Prostate gland (tissue), 2 donors: ENCODE measurements around the gene ALK. TPM values are rescaled to one million over a fixed set of nuclear protein-coding genes. Genes with fewer than 3 reads are reported as not detected.

Source experiments
- DNase-seq: peaks from one replicate; pipeline ENCODE4 v3.0.0-alpha.2; 2019; ENCODE audit warnings: low spot score
- H3K27ac ChIP-seq, 2 donors: fragments of 200-600 bp; sonication (generic); 2 replicates each; pipeline ENCODE4 v1.5.1; 2017 to 2019
- H3K27me3 ChIP-seq: fragments of 200-600 bp; sonication (generic); replicated peaks from 2 replicates; pipeline ENCODE4 v1.5.1; 2019; ENCODE audit not compliant: insufficient read depth
- H3K36me3 ChIP-seq, 2 donors: fragments of 200-600 bp; sonication (generic); 1 replicate in 1 of 2; 2 replicates in 1 of 2; pipeline versions ENCODE4 v1.5.1 to v1.8.1; 2017 to 2019
- H3K4me1 ChIP-seq: fragments of 200-600 bp; sonication (generic); replicated peaks from 2 replicates; pipeline ENCODE4 v1.5.1; 2019
- H3K4me3 ChIP-seq, 2 donors: fragments of 200-600 bp; sonication (generic); 2 replicates each; pipeline ENCODE4 v1.5.1; 2017 to 2019
- H3K9me3 ChIP-seq: fragments of 200-600 bp; sonication (generic); 2 replicates; pipeline ENCODE4 v1.5.1; 2017
- CTCF ChIP-seq, 4 experiments: fragments of 200-600 bp in 2 of 4; fragments of 450-650 bp in 2 of 4; sonication (generic) in 2 of 4; IDR thresholded peaks; 1 replicate in 3 of 4; 2 replicates in 1 of 4; pipeline ENCODE4 v1.5.1; 2016 to 2019; ENCODE audit warnings: antibody characterized with exemption in 4 of 4, mild to moderate bottlenecking in 2 of 4, moderate library complexity in 2 of 4
- POLR2A ChIP-seq: fragments of 450-650 bp; IDR thresholded peaks from one replicate; pipeline ENCODE4 v1.6.1; 2016; ENCODE audit warnings: antibody characterized with exemption, mild to moderate bottlenecking
- POLR2AphosphoS5 ChIP-seq: sonication (generic); formaldehyde crosslinking; IDR thresholded peaks from one replicate; pipeline ENCODE4 v1.6.1; 2017; ENCODE audit warnings: antibody characterized with exemption
- WGBS: methylation state at CpG from one replicate; pipeline ENCODE4 v1.1.5; 2018; 5-methylcytosine and 5-hydroxymethylcytosine counted together
- intact Hi-C: fragments of 100-400 bp; cut with DNase I; formaldehyde crosslinking; loops from one replicate; pipeline ENCODE4 v1.14.2; 2022
- total RNA-seq, 2 donors: library from RNA; depleted of rRNA; stranded (reverse); fragments of >200 nt; gene quantifications; one replicate each; pipeline ENCODE4 v1.1.0, GENCODE V29; 2016

The ALK gene
- total RNA-seq, 2 donors from 2014 or later = 0.14 to 1.2 TPM

- intact Hi-C loops = no loop called here
Measured at GRCh38 chr2:29165362-29166241, 755.8 kb downstream of the ALK start.

GRCh38 chr2:29164091-29164846 lies 757.1 kb downstream of the ALK start:
- TF ChIP-seq CTCF (IDR thresholded peaks at IDR 0.05) (no peak), POLR2AphosphoS5 (no peak), POLR2A (no peak)
- no peak overlapping the region for H3K4me3 ChIP-seq
- DNase-seq = no peak
- no peaks in the 10 kb centered on the region for H3K27me3 ChIP-seq
- peak overlapping the region in 1 of 2 donors; percentile 66 for H3K27ac ChIP-seq
- H3K36me3 ChIP-seq = no peaks in the 10 kb centered on the region
- peaks cover 5% of the 10 kb centered on the region for H3K4me1 ChIP-seq
- intact Hi-C loops = no loop called here
- H3K9me3 ChIP-seq = no peaks in the 10 kb centered on the region
- WGBS = 73% methylated on average over 5 of the region's 5 CpGs

More at GRCh38 chr2:29165362-29166241, 755.8 kb downstream of the ALK start:
- 32% methylated on average over 8 of the region's 8 CpGs for WGBS
- Histone ChIP-seq H3K27ac (peak overlapping the region; percentile 47 to 66), H3K36me3 (no peaks in the 10 kb centered on the region), H3K9me3 (no peaks in the 10 kb centered on the region), H3K4me3 (no peak overlapping the region), H3K4me1 (peaks cover 5% of the 10 kb centered on the region), H3K27me3 (no peaks in the 10 kb centered on the region)
- DNase-seq = peak; percentile 34
- TF ChIP-seq POLR2AphosphoS5 (peak; percentile 86), CTCF (IDR thresholded peaks at IDR 0.05) (no peak), POLR2A (no peak)

- TF ChIP-seq POLR2AphosphoS5 = no peak
- Histone ChIP-seq H3K27me3 (no peaks in the 10 kb centered on the region), H3K4me3 (no peak overlapping the region), H3K9me3 (no peaks in the 10 kb centered on the region), H3K27ac (no peak overlapping the region), H3K36me3 (no peaks in the 10 kb centered on the region), H3K4me1 (peaks cover 5% of the 10 kb centered on the region)
- WGBS = 89% methylated on average over 1 of the region's 1 CpG
- no peak for DNase-seq
- intact Hi-C loops = no loop called here
Measured at GRCh38 chr2:29162204-29162928, 759.0 kb downstream of the ALK start.

- Histone ChIP-seq H3K36me3 (no peaks in the 10 kb centered on the region), H3K27ac (no peak overlapping the region), H3K9me3 (no peaks in the 10 kb centered on the region), H3K27me3 (no peaks in the 10 kb centered on the region), H3K4me1 (peaks cover 3% of the 10 kb centered on the region), H3K4me3 (no peak overlapping the region)
- 87% methylated on average over 5 of the region's 5 CpGs for WGBS
- no peak for DNase-seq
- intact Hi-C loops = no loop called here
- no peak for TF ChIP-seq POLR2AphosphoS5
Measured at GRCh38 chr2:29160184-29160583, 761.2 kb downstream of the ALK start.

- no peak for TF ChIP-seq POLR2A
- no peak for TF ChIP-seq POLR2AphosphoS5
- no peak for TF ChIP-seq CTCF (IDR thresholded peaks at IDR 0.05)
- H3K27me3 ChIP-seq = no peaks in the 10 kb centered on the region
- no peak overlapping the region for H3K27ac ChIP-seq
- DNase-seq = no peak
- H3K4me3 ChIP-seq = no peak overlapping the region
- no peaks in the 10 kb centered on the region for H3K9me3 ChIP-seq
- WGBS = 40% methylated on average over 1 of the region's 1 CpG
- intact Hi-C loops = no loop called here
- no peaks in the 10 kb centered on the region for H3K36me3 ChIP-seq
- no peaks in the 10 kb centered on the region for H3K4me1 ChIP-seq
Measured at GRCh38 chr2:29159125-29159524, 762.3 kb downstream of the ALK start.
